Brain microvascular endothelial cell (primary cell): ENCODE measurements around the gene POLA1.

Experiments
- DNase-seq: peaks from one replicate; pipeline ENCODE4 v3.0.0-alpha.2; 2020
- H3K27ac ChIP-seq: fragments of 250-450 bp; sonication (Bioruptor Pico); 2 replicates; pipeline ENCODE4 v1.5.1; 2020; ENCODE audit warnings: mild to moderate bottlenecking, moderate library complexity
- H3K27me3 ChIP-seq: fragments of 250-450 bp; sonication (Bioruptor Pico); replicated peaks from 2 replicates; pipeline ENCODE4 v1.5.1; 2020; ENCODE audit warnings: mild to moderate bottlenecking
- H3K36me3 ChIP-seq: fragments of 250-450 bp; sonication (Bioruptor Pico); replicated peaks from 2 replicates; pipeline ENCODE4 v1.5.1; 2020; ENCODE audit warnings: mild to moderate bottlenecking
- H3K4me3 ChIP-seq: 2 replicates; pipeline ENCODE4 v1.5.1; 2011; ENCODE audit warnings: low read depth, mild to moderate bottlenecking, control low read depth, low read length, moderate library complexity
- in situ Hi-C: cut with HindIII; loops from 2 replicates; pipeline ENCODE4 v1.10.0; 2017; ENCODE audit warnings: low sequenced_read_pairs, low pct_ligation_motif_present
- TF ChIP-seq, protein P1 (sequence below): IDR thresholded peaks from 2 replicates; pipeline ENCODE4 v1.5.1; 2011; ENCODE audit warnings: low read depth, mild to moderate bottlenecking, moderate library complexity, low read length, control low read depth, inconsistent platforms; ENCODE audit errors: missing control alignments

The POLA1 gene

DNA sequence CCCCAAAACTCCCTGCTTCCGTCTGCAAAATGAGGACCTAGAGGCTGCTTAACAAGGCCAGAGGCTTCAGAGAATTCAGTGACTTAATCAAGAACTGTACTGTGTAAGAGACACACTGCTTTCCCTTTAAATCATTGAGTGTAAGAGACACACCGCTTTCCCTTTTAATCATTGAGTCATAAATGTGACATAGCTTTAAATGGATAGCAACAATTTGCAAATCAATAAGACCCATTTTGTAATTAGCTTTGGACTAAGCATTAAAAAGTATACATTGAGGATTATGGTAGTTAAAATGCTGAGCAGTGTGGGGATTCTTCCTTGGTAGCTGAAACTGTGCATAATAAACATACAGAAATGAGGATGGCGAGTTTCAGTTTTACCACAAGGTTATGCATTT, 290.2 kb downstream of the POLA1 start:
- Histone ChIP-seq H3K36me3 (no peaks in the 10 kb centered on the region), H3K27ac (no peak overlapping the region), H3K27me3 (no peaks in the 10 kb centered on the region), H3K4me3 (no peak overlapping the region)
- in situ Hi-C loops, result no loop called here
- no peak for DNase-seq
- TF ChIP-seq, protein P1, sequence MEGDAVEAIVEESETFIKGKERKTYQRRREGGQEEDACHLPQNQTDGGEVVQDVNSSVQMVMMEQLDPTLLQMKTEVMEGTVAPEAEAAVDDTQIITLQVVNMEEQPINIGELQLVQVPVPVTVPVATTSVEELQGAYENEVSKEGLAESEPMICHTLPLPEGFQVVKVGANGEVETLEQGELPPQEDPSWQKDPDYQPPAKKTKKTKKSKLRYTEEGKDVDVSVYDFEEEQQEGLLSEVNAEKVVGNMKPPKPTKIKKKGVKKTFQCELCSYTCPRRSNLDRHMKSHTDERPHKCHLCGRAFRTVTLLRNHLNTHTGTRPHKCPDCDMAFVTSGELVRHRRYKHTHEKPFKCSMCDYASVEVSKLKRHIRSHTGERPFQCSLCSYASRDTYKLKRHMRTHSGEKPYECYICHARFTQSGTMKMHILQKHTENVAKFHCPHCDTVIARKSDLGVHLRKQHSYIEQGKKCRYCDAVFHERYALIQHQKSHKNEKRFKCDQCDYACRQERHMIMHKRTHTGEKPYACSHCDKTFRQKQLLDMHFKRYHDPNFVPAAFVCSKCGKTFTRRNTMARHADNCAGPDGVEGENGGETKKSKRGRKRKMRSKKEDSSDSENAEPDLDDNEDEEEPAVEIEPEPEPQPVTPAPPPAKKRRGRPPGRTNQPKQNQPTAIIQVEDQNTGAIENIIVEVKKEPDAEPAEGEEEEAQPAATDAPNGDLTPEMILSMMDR, result no peak

DNA sequence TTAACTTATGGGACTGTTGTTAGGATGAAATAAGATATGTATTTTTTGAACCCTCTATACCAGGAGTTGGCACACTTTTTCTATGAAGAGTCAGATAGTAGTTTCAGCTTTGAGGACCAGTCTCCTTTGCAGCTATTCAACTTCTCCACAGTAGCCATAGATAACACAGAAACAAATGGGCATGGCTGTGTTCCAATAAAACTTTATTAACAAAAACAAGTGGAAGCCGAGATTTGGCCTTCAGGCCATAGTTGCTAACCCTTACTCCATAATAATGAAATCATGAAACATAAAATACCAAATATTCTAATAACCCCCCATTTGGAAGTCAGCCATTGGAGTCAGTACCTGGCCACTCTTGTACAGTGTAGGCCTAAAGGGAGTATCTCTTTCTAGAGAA, 291.4 kb downstream of the POLA1 start:
- Histone ChIP-seq H3K36me3 (no peaks in the 10 kb centered on the region), H3K27ac (no peak overlapping the region), H3K4me3 (no peak overlapping the region), H3K27me3 (no peaks in the 10 kb centered on the region)
- TF ChIP-seq, protein P1, result no peak
- in situ Hi-C loops, result no loop called here
- DNase-seq, result no peak

DNA sequence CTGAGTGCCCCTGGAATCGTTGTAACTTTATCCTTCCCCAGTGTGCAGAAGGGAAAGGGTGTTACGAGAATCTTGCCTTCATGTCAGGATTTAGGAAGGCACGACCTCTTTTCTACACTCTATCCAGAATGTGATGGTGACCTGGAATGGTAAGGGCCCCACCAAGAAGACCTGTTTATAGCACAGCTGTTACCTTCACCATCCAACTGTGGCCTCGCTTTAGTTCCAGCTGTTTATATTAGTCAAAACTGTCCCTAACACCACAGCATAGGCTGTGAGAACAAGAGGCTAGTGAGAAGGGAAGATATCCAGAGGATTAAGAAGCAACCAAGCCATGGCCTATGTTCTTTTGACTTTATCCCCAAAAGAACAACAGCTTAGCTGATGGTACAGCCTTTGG, 294.0 kb downstream of the POLA1 start:
- DNase-seq, result no peak
- H3K27me3 ChIP-seq, result no peaks in the 10 kb centered on the region
- in situ Hi-C loops, result no loop called here
- H3K36me3 ChIP-seq, result no peaks in the 10 kb centered on the region
- H3K27ac ChIP-seq, result no peak overlapping the region
- H3K4me3 ChIP-seq, result no peak overlapping the region
- TF ChIP-seq, protein P1, result no peak

DNA sequence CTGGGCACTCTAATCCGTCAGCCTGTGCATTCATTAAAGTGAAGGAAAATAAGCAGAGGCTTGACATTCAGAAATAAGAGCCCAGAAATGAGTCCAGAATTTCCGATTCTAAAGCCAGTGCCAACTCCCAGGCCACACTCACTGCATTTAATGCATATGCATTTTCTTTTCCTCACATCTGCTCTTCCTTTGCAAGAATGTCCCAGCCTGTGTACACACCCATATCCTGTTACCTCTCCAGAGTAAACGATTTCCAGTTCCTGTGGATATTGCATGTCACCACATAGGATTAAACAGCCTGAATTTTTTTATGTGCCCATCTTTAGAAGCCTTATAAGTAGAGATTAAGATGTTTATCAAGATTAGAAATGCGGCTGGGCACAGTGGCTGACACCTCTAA, 294.6 kb downstream of the POLA1 start:
- TF ChIP-seq, protein P1, result no peak
- Histone ChIP-seq H3K4me3 (no peak overlapping the region), H3K27me3 (no peaks in the 10 kb centered on the region), H3K27ac (no peak overlapping the region), H3K36me3 (no peaks in the 10 kb centered on the region)
- DNase-seq, result no peak
- in situ Hi-C loops, result no loop called here

DNA sequence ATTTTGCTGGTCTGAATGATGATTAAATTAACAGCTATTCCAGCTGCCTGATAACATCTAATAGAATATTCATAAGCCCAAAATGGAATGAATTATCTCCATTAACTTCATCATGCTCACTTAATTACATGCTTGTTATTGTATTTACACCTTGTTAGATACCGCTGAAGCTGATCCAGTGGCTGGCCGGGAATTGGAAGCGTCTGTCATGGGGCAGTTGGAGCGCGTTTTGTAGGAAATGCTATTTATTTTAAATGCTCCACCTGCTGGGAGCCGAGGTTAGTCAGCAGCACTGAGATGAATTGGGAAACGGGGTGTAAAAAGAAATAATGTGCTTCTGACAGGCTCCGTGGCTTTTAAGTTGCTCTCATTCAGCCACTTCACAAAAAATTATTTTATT, 296.8 kb downstream of the POLA1 start:
- DNase-seq, result no peak
- no peaks in the 10 kb centered on the region for H3K36me3 ChIP-seq
- TF ChIP-seq, protein P1, result peak; percentile 39
- H3K4me3 ChIP-seq, result no peak overlapping the region
- H3K27me3 ChIP-seq, result no peaks in the 10 kb centered on the region
- in situ Hi-C loops, result no loop called here
- H3K27ac ChIP-seq, result no peak overlapping the region

DNA sequence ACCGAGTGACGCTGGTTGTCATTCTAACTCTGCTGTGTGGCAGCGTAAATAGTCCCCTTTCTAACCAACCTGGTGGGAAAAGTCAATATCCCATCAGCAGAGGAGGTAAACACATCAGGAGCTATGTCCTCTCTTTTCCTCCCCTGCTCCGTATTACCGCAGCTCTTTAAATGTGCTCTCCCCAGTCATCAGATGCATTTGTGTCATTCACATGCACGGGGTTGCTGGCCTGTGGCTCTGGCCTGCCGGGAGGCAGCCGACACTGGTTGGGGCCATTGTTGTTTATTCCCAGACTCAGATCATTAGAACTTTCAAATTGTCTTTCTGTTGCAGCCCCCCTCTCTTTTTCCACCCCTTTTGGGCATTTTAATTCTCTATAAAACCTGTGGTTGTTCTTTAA, 300.2 kb downstream of the POLA1 start:
- no peaks in the 10 kb centered on the region for H3K27me3 ChIP-seq
- H3K27ac ChIP-seq, result no peak overlapping the region
- in situ Hi-C loops, result no loop called here
- no peaks in the 10 kb centered on the region for H3K36me3 ChIP-seq
- TF ChIP-seq, protein P1, result no peak
- DNase-seq, result no peak
- H3K4me3 ChIP-seq, result no peak overlapping the region
